ENCODE results near the gene BRD3.

BRD3 gene

DNA sequence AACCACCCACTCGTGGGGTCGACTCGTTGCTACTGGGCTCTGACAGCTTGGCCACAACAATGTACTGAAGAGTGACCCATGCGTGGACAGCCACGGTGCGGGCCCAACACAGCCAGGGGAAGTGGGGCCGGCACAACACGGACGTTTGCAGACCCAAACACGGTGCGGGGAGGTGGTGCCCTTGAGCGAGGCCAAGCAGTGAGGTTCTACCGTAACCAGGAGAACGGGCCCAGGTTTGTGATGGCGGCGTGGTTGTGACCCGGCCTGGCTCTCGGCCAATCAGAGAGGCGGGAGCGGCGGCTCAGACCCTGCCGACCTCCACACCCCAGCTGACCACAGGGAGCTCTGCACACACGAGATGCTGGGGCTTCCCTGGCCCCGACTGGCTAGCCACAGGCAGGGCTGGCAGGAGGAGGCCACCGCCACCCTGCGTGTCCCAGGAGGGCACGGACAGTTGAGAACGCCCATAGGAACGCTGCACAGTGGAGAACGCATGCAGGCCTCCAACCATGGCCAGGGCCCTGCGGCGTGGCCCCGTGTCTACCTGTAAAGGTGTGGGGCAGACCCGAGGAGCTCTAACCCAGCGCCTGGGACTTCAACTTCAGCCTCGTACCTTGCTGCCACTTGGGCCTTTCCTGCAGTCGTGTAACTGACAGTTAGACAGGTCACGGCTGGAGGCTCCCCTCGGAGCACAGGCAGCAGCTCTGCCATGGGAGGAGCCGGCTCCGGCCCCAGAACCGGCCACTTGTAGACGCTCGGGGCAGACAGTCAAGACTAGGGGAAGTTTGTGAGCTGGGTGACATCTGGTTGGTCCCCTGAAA is 13.7 kb downstream of the BRD3 start:
- no peak overlapping the region for H3K56ac ChIP-seq (ENCODE audit: low read length)
- H3K27me3 ChIP-seq (ENCODE audit: insufficient read depth, low read length, poor library complexity): no peaks in the 10 kb centered on the region
- H3K36me3 ChIP-seq (ENCODE audit: control insufficient read depth, insufficient read depth, low read length): peaks cover 9% of the 10 kb centered on the region
- H3K4me1 ChIP-seq (ENCODE audit: control insufficient read depth, low read depth, low read length): no peaks in the 10 kb centered on the region
- no peak overlapping the region for H3K4ac ChIP-seq (ENCODE audit: low read depth, low read length)
- no peak overlapping the region for H2BK120ac ChIP-seq (ENCODE audit: low read depth, low read length)
- no CpG with 5 or more reads among the region's 44 CpGs for WGBS (ENCODE audit: extremely low coverage, insufficient coverage, low lambda C conversion rate)
- H4K5ac ChIP-seq (ENCODE audit: low read length): no peak overlapping the region
- no peak overlapping the region for H3K4me3 ChIP-seq (ENCODE audit: low read length)
- H2BK15ac ChIP-seq (replicated peaks; ENCODE audit: low read depth): no peak overlapping the region
- H3K23ac ChIP-seq (ENCODE audit: low read length): no peak overlapping the region
- H3K9ac ChIP-seq (ENCODE audit: low read length): no peak overlapping the region
- H3K27ac ChIP-seq (ENCODE audit: low read depth, low read length): no peak overlapping the region
- no peak overlapping the region for H2BK5ac ChIP-seq (ENCODE audit: low read length)
- DNase-seq: no peak
- H3K18ac ChIP-seq (ENCODE audit: low read length): no peak overlapping the region
- peaks cover 19% of the 10 kb centered on the region for H3K79me1 ChIP-seq (ENCODE audit: low read length)
- no peak overlapping the region for H3K4me2 ChIP-seq (ENCODE audit: low read length)
- H2AK5ac ChIP-seq (ENCODE audit: low read length): no peak overlapping the region
- H4K8ac ChIP-seq (ENCODE audit: low read depth, low read length): no peak overlapping the region
- H3K79me2 ChIP-seq (ENCODE audit: control insufficient read depth, insufficient read depth, low read length): peaks cover 46% of the 10 kb centered on the region

GRCh38 chr9:134053401-134053871 is 14.4 kb downstream of the BRD3 start:
- Histone ChIP-seq H3K56ac (ENCODE audit: low read length) (no peak overlapping the region), H3K27ac (ENCODE audit: low read depth, low read length) (no peak overlapping the region), H3K79me2 (ENCODE audit: control insufficient read depth, insufficient read depth, low read length) (peaks cover 42% of the 10 kb centered on the region), H2AK5ac (ENCODE audit: low read length) (no peak overlapping the region), H4K8ac (ENCODE audit: low read depth, low read length) (no peak overlapping the region), H3K23ac (ENCODE audit: low read length) (no peak overlapping the region), H2BK15ac (replicated peaks; ENCODE audit: low read depth) (no peak overlapping the region), H3K4me3 (ENCODE audit: low read length) (no peak overlapping the region), H3K79me1 (ENCODE audit: low read length) (peaks cover 18% of the 10 kb centered on the region), H2BK5ac (ENCODE audit: low read length) (no peak overlapping the region), H3K18ac (ENCODE audit: low read length) (no peak overlapping the region), H4K5ac (ENCODE audit: low read length) (no peak overlapping the region), H3K9ac (ENCODE audit: low read length) (no peak overlapping the region), H3K4me2 (ENCODE audit: low read length) (no peak overlapping the region), H2BK120ac (ENCODE audit: low read depth, low read length) (no peak overlapping the region), H3K4ac (ENCODE audit: low read depth, low read length) (no peak overlapping the region), H3K4me1 (ENCODE audit: control insufficient read depth, low read depth, low read length) (no peaks in the 10 kb centered on the region), H3K27me3 (ENCODE audit: insufficient read depth, low read length, poor library complexity) (no peaks in the 10 kb centered on the region), H3K36me3 (ENCODE audit: control insufficient read depth, insufficient read depth, low read length) (peaks cover 9% of the 10 kb centered on the region)
- no CpG with 5 or more reads among the region's 28 CpGs for WGBS (ENCODE audit: extremely low coverage, insufficient coverage, low lambda C conversion rate)
- no peak for DNase-seq

- WGBS (ENCODE audit: extremely low coverage, insufficient coverage, low lambda C conversion rate): no CpG with 5 or more reads among the region's 16 CpGs
- Histone ChIP-seq H2BK120ac (ENCODE audit: low read depth, low read length) (no peak overlapping the region), H3K4ac (ENCODE audit: low read depth, low read length) (no peak overlapping the region), H3K27ac (ENCODE audit: low read depth, low read length) (no peak overlapping the region), H4K8ac (ENCODE audit: low read depth, low read length) (no peak overlapping the region), H3K36me3 (ENCODE audit: control insufficient read depth, insufficient read depth, low read length) (peaks cover 9% of the 10 kb centered on the region), H2AK5ac (ENCODE audit: low read length) (no peak overlapping the region), H2BK15ac (replicated peaks; ENCODE audit: low read depth) (no peak overlapping the region), H3K79me2 (ENCODE audit: control insufficient read depth, insufficient read depth, low read length) (peaks cover 37% of the 10 kb centered on the region), H3K18ac (ENCODE audit: low read length) (no peak overlapping the region), H3K79me1 (ENCODE audit: low read length) (peaks cover 13% of the 10 kb centered on the region), H3K56ac (ENCODE audit: low read length) (no peak overlapping the region), H3K4me3 (ENCODE audit: low read length) (no peak overlapping the region), H4K5ac (ENCODE audit: low read length) (no peak overlapping the region), H3K4me1 (ENCODE audit: control insufficient read depth, low read depth, low read length) (no peaks in the 10 kb centered on the region), H2BK5ac (ENCODE audit: low read length) (no peak overlapping the region), H3K23ac (ENCODE audit: low read length) (no peak overlapping the region), H3K4me2 (ENCODE audit: low read length) (no peak overlapping the region), H3K9ac (ENCODE audit: low read length) (no peak overlapping the region), H3K27me3 (ENCODE audit: insufficient read depth, low read length, poor library complexity) (no peaks in the 10 kb centered on the region)
- DNase-seq: no peak
Observed at GRCh38 chr9:134052941-134053340, 14.9 kb downstream of the BRD3 start.

DNA sequence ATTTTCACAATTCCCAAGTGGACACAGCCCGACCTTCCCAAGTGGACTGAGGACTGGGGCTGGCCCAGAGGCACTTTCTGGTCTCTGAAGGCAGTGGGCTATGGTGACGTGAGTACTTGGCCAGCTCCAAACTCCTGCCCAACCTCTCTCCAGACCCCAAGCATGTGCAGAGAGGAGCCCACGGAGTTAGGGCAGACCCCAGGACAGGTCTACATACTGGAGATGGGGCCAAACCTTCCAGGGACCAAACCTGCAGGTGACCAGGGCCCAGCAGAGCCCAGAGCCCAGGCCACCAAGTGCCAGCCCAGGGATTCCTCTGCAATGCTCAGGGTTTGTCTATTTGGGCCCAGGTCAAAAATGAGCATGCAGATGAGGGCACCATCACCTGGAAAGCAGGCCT is 15.3 kb downstream of the BRD3 start:
- Histone ChIP-seq H3K9ac (ENCODE audit: low read length) (no peak overlapping the region), H3K4me3 (ENCODE audit: low read length) (no peak overlapping the region), H3K79me2 (ENCODE audit: control insufficient read depth, insufficient read depth, low read length) (peaks cover 33% of the 10 kb centered on the region), H3K27me3 (ENCODE audit: insufficient read depth, low read length, poor library complexity) (no peaks in the 10 kb centered on the region), H2BK15ac (replicated peaks; ENCODE audit: low read depth) (no peak overlapping the region), H3K79me1 (ENCODE audit: low read length) (peaks cover 12% of the 10 kb centered on the region), H4K5ac (ENCODE audit: low read length) (no peak overlapping the region), H2BK120ac (ENCODE audit: low read depth, low read length) (no peak overlapping the region), H3K36me3 (ENCODE audit: control insufficient read depth, insufficient read depth, low read length) (peaks cover 9% of the 10 kb centered on the region), H3K4me2 (ENCODE audit: low read length) (no peak overlapping the region), H3K23ac (ENCODE audit: low read length) (no peak overlapping the region), H3K18ac (ENCODE audit: low read length) (no peak overlapping the region), H2BK5ac (ENCODE audit: low read length) (no peak overlapping the region), H2AK5ac (ENCODE audit: low read length) (no peak overlapping the region), H3K4me1 (ENCODE audit: control insufficient read depth, low read depth, low read length) (no peaks in the 10 kb centered on the region), H4K8ac (ENCODE audit: low read depth, low read length) (no peak overlapping the region), H3K4ac (ENCODE audit: low read depth, low read length) (no peak overlapping the region), H3K27ac (ENCODE audit: low read depth, low read length) (no peak overlapping the region), H3K56ac (ENCODE audit: low read length) (no peak overlapping the region)
- no peak for DNase-seq
- WGBS (ENCODE audit: extremely low coverage, insufficient coverage, low lambda C conversion rate): no CpG with 5 or more reads among the region's 3 CpGs

- Histone ChIP-seq H3K4me3 (ENCODE audit: low read length) (no peak overlapping the region), H3K4me1 (ENCODE audit: control insufficient read depth, low read depth, low read length) (no peaks in the 10 kb centered on the region), H2BK120ac (ENCODE audit: low read depth, low read length) (no peak overlapping the region), H3K4ac (ENCODE audit: low read depth, low read length) (no peak overlapping the region), H4K8ac (ENCODE audit: low read depth, low read length) (no peak overlapping the region), H2BK15ac (replicated peaks; ENCODE audit: low read depth) (no peak overlapping the region), H3K56ac (ENCODE audit: low read length) (no peak overlapping the region), H2BK5ac (ENCODE audit: low read length) (no peak overlapping the region), H3K18ac (ENCODE audit: low read length) (no peak overlapping the region), H3K9ac (ENCODE audit: low read length) (no peak overlapping the region), H3K79me2 (ENCODE audit: control insufficient read depth, insufficient read depth, low read length) (peaks cover 21% of the 10 kb centered on the region), H4K5ac (ENCODE audit: low read length) (no peak overlapping the region), H3K4me2 (ENCODE audit: low read length) (no peak overlapping the region), H3K23ac (ENCODE audit: low read length) (no peak overlapping the region), H3K36me3 (ENCODE audit: control insufficient read depth, insufficient read depth, low read length) (peaks cover 11% of the 10 kb centered on the region), H3K27ac (ENCODE audit: low read depth, low read length) (no peak overlapping the region), H3K79me1 (ENCODE audit: low read length) (peaks cover 8% of the 10 kb centered on the region), H3K27me3 (ENCODE audit: insufficient read depth, low read length, poor library complexity) (no peaks in the 10 kb centered on the region), H2AK5ac (ENCODE audit: low read length) (no peak overlapping the region)
- no peak for DNase-seq
- no CpG with 5 or more reads among the region's 16 CpGs for WGBS (ENCODE audit: extremely low coverage, insufficient coverage, low lambda C conversion rate)
Observed at GRCh38 chr9:134051319-134051718, 16.5 kb downstream of the BRD3 start.

- H3K4me2 ChIP-seq (ENCODE audit: low read length): no peak overlapping the region
- H3K27me3 ChIP-seq (ENCODE audit: insufficient read depth, low read length, poor library complexity): no peaks in the 10 kb centered on the region
- peaks cover 5% of the 10 kb centered on the region for H3K79me1 ChIP-seq (ENCODE audit: low read length)
- no peak overlapping the region for H3K4ac ChIP-seq (ENCODE audit: low read depth, low read length)
- H2BK120ac ChIP-seq (ENCODE audit: low read depth, low read length): no peak overlapping the region
- no peak overlapping the region for H3K18ac ChIP-seq (ENCODE audit: low read length)
- no peak overlapping the region for H3K4me3 ChIP-seq (ENCODE audit: low read length)
- H3K9ac ChIP-seq (ENCODE audit: low read length): no peak overlapping the region
- H2AK5ac ChIP-seq (ENCODE audit: low read length): no peak overlapping the region
- H4K5ac ChIP-seq (ENCODE audit: low read length): no peak overlapping the region
- WGBS (ENCODE audit: extremely low coverage, insufficient coverage, low lambda C conversion rate): no CpG with 5 or more reads among the region's 14 CpGs
- H4K8ac ChIP-seq (ENCODE audit: low read depth, low read length): no peak overlapping the region
- DNase-seq: no peak
- H3K4me1 ChIP-seq (ENCODE audit: control insufficient read depth, low read depth, low read length): no peaks in the 10 kb centered on the region
- peaks cover 16% of the 10 kb centered on the region for H3K79me2 ChIP-seq (ENCODE audit: control insufficient read depth, insufficient read depth, low read length)
- H3K23ac ChIP-seq (ENCODE audit: low read length): no peak overlapping the region
- peaks cover 11% of the 10 kb centered on the region for H3K36me3 ChIP-seq (ENCODE audit: control insufficient read depth, insufficient read depth, low read length)
- no peak overlapping the region for H3K27ac ChIP-seq (ENCODE audit: low read depth, low read length)
- no peak overlapping the region for H2BK5ac ChIP-seq (ENCODE audit: low read length)
- no peak overlapping the region for H2BK15ac ChIP-seq (replicated peaks; ENCODE audit: low read depth)
- H3K56ac ChIP-seq (ENCODE audit: low read length): no peak overlapping the region
Observed at GRCh38 chr9:134050726-134051125, 17.1 kb downstream of the BRD3 start.
